GM19395 (cell line): ENCODE measurements around the gene CA11.

ENCODE experiments used
- ATAC-seq: cut with Tn5 transposase; IDR thresholded peaks from one replicate; pipeline ENCODE4 v1.9.1; 2021; ENCODE audit warnings: mild to moderate bottlenecking, moderate library complexity; ENCODE audit not compliant: unreplicated experiment

Gene CA11

DNA sequence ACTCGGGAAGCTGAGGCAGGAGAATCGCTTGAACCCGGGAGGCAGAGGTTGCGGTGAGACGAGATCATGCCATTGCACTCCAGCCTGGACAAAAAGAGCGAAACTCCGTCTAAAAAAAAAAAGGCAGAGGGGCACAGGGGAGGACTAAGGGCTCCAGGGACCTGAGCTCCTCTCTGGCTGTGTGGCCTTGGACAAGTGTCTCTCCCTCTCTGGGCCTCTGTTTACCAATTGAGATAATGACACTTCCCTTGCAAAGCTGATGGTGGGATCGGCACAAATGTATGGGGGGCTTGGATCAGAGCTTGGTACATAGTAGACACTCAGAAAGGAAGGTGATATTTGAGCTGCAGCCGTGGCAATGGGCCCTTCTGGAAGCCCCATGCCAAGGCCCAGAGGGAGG, 50.8 kb downstream of the CA11 start:
- no peak for ATAC-seq

DNA sequence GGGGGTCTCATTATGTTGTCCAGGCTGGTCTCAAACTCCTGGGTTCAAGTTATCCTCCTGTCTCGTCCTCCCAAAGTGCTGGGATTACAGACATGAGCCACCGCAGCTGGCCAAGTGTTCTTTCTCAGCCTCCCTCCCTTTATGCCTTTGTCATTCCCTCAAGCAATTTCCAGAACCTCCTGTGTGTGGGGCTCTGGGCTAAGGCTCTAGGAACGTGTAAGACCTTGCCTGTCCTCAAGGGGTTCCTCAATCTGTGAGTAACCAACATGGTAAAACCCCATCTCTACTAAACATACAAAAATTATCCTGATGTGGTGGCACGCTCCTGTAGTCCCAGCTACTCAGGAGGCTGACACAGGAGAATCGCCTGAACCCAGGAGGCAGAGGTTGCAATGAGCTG, 55.0 kb downstream of the CA11 start:
- ATAC-seq, result no peak

DNA sequence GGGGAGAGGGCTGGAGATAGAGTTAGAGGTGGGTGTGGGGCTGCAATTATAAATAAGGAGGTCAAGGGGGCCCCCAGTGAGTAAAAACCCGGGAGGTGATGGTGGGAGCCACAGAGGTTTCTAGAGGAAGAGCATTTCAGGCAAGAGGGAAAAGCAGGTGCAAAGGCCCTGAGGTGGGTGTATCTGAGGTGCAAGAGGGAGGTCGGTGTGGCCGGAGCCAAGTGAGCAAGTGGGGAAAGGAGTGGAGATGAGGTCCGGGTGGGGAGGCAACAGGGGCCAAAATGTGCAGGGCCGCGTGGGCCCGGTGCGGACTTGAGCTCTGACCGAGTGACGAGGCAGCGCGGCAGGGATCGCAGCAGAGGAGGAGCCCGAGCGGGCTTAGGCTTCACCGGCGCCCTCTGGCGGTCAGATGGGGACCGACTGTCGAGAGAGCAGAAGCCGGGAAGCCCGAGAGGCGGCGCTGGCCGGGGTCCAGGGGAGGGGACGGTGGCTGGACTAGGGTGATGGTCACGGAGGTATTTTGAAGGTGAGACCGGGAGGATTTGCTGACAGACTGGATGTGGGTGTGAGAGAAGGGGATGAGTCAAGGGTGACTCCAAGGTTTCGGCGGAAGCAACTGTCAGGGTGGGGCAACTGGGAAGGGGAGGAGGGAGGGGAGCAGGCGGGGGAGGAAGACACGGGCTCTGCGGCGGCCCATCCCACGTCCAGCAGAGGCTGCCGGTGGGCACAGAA, 57.2 kb downstream of the CA11 start:
- ATAC-seq, result no peak
